ENCODE results near the gene HCLS1.

The HCLS1 gene

GRCh38 chr3:121627622-121628021, 33.1 kb downstream of the HCLS1 start:
- in situ Hi-C loops (cut with MboI; ENCODE audit: low sequenced_read_pairs, unreplicated experiment): no loop called here
- no peak for DNase-seq (ENCODE audit: low spot score)
- no peak for TF ChIP-seq CTCF (IDR thresholded peaks at IDR 0.05; ENCODE audit: borderline replicate concordance, control extremely low read depth, extremely low read depth, insufficient read depth, missing control alignments)

GRCh38 chr3:121627211-121627610, 33.5 kb downstream of the HCLS1 start:
- in situ Hi-C loops (cut with MboI; ENCODE audit: low sequenced_read_pairs, unreplicated experiment): no loop called here
- TF ChIP-seq CTCF (IDR thresholded peaks at IDR 0.05; ENCODE audit: borderline replicate concordance, control extremely low read depth, extremely low read depth, insufficient read depth, missing control alignments): no peak
- DNase-seq (ENCODE audit: low spot score): no peak

GRCh38 chr3:121626495-121626894, 34.2 kb downstream of the HCLS1 start:
- in situ Hi-C loops (cut with MboI; ENCODE audit: low sequenced_read_pairs, unreplicated experiment): no loop called here
- DNase-seq (ENCODE audit: low spot score): no peak
- no peak for TF ChIP-seq CTCF (IDR thresholded peaks at IDR 0.05; ENCODE audit: borderline replicate concordance, control extremely low read depth, extremely low read depth, insufficient read depth, missing control alignments)

GRCh38 chr3:121624147-121624899, 36.4 kb downstream of the HCLS1 start:
- no peak for TF ChIP-seq CTCF (IDR thresholded peaks at IDR 0.05; ENCODE audit: borderline replicate concordance, control extremely low read depth, extremely low read depth, insufficient read depth, missing control alignments)
- in situ Hi-C loops (cut with MboI; ENCODE audit: low sequenced_read_pairs, unreplicated experiment): no loop called here
- DNase-seq (ENCODE audit: low spot score): no peak

GRCh38 chr3:121621491-121621890, 39.2 kb downstream of the HCLS1 start:
- TF ChIP-seq CTCF (IDR thresholded peaks at IDR 0.05; ENCODE audit: borderline replicate concordance, control extremely low read depth, extremely low read depth, insufficient read depth, missing control alignments): no peak
- in situ Hi-C loops (cut with MboI; ENCODE audit: low sequenced_read_pairs, unreplicated experiment): no loop called here
- no peak for DNase-seq (ENCODE audit: low spot score)

- no peak for DNase-seq (ENCODE audit: low spot score)
- no peak for TF ChIP-seq CTCF (IDR thresholded peaks at IDR 0.05; ENCODE audit: borderline replicate concordance, control extremely low read depth, extremely low read depth, insufficient read depth, missing control alignments)
- in situ Hi-C loops (cut with MboI; ENCODE audit: low sequenced_read_pairs, unreplicated experiment): no loop called here
These were observed 41.0 kb downstream of the HCLS1 start for GRCh38 chr3:121619691-121620090.

All from GM13976 (cell line).